Chondrocyte (in vitro differentiated cells): ENCODE data around the gene CST9L. TPM values are rescaled to one million over a fixed set of nuclear protein-coding genes. Genes with fewer than 3 reads are reported as not detected.

Experiments used
- DNase-seq: peaks from one replicate; pipeline ENCODE4 v3.0.0; 2021; ENCODE audit warnings: mixed read lengths, low spot score
- H3K27ac Mint-ChIP-seq: one replicate; pipeline ENCODE4 v1.8.0; 2021; ENCODE audit warnings: mild to moderate bottlenecking, moderate library complexity, mixed read lengths; ENCODE audit not compliant: unreplicated experiment
- H3K27me3 Mint-ChIP-seq: 2 replicates; pipeline ENCODE4 v1.8.0; 2021; ENCODE audit warnings: low read depth, mixed read lengths
- H3K36me3 Mint-ChIP-seq: 2 replicates; pipeline ENCODE4 v1.8.0; 2021; ENCODE audit warnings: low read depth, mixed read lengths
- H3K4me1 Mint-ChIP-seq: 2 replicates; pipeline ENCODE4 v1.8.0; 2021; ENCODE audit warnings: low read depth, mild to moderate bottlenecking, mixed read lengths
- H3K4me3 Mint-ChIP-seq: one replicate; pipeline ENCODE4 v1.8.0; 2021; ENCODE audit warnings: mild to moderate bottlenecking, moderate library complexity, mixed read lengths; ENCODE audit not compliant: unreplicated experiment
- H3K9me3 Mint-ChIP-seq: 2 replicates; pipeline ENCODE4 v1.8.0; 2021; ENCODE audit warnings: low read depth, mixed read lengths
- total RNA-seq: library from RNA; stranded (reverse); gene quantifications from 3 replicates; pipeline ENCODE4 v1.2.1, GENCODE V29; 2021
- TF ChIP-seq, protein P1 (sequence below): fragments of 200-600 bp; sonication (generic); IDR thresholded peaks from 2 replicates; pipeline ENCODE4 v1.5.0; 2021; ENCODE audit warnings: antibody characterized with exemption, mild to moderate bottlenecking, moderate library complexity

The CST9L gene
- total RNA-seq, 1 donor from 2014 or later: not detected

DNA sequence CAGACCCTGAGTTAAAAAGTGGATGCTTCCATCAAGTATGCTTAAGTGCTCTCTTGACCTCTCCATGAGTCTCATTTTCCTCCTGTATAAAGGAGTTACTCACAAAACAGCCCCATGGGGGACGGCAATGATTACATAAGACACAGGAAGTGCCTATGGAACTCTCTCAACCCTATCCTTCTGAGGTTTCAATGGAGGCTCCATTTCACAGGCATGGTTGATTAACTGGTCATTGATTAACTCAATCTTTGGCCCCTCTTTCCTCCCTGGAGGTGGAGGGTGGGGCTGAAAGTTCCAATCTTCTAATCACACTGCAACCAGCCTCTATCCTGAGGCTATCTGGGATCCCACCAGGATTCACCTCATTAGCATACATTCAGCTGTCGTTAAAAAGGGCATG, 48.1 kb downstream of the CST9L start:
- H3K4me3 Mint-ChIP-seq: no peak overlapping the region
- H3K27me3 Mint-ChIP-seq: peaks cover 2% of the 10 kb centered on the region
- H3K9me3 Mint-ChIP-seq: no peaks in the 10 kb centered on the region
- DNase-seq: no peak
- H3K36me3 Mint-ChIP-seq: no peaks in the 10 kb centered on the region
- TF ChIP-seq, protein P1, sequence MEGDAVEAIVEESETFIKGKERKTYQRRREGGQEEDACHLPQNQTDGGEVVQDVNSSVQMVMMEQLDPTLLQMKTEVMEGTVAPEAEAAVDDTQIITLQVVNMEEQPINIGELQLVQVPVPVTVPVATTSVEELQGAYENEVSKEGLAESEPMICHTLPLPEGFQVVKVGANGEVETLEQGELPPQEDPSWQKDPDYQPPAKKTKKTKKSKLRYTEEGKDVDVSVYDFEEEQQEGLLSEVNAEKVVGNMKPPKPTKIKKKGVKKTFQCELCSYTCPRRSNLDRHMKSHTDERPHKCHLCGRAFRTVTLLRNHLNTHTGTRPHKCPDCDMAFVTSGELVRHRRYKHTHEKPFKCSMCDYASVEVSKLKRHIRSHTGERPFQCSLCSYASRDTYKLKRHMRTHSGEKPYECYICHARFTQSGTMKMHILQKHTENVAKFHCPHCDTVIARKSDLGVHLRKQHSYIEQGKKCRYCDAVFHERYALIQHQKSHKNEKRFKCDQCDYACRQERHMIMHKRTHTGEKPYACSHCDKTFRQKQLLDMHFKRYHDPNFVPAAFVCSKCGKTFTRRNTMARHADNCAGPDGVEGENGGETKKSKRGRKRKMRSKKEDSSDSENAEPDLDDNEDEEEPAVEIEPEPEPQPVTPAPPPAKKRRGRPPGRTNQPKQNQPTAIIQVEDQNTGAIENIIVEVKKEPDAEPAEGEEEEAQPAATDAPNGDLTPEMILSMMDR: no peak
- peaks cover 3% of the 10 kb centered on the region for H3K4me1 Mint-ChIP-seq
- H3K27ac Mint-ChIP-seq: no peak overlapping the region

DNA sequence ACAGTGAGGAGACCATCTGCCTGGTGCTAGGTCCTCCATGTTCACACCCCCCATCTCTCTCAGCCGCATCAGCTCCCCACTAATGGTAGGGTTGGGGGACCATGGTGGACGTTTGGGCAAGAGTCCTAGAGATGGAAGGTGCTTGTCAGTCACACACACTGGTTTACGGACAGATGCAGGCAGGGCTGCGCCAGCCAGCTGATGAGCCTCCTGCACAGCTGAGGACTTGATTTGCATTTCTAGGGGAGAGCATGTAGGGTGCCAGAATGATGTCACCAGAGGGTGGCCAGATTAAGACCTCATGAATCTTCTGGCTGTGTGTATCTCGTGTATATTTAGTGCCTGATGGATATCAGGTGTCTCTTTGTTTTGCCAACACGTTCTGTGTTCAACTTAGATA, 48.7 kb downstream of the CST9L start:
- H3K27ac Mint-ChIP-seq: no peak overlapping the region
- H3K9me3 Mint-ChIP-seq: no peaks in the 10 kb centered on the region
- H3K36me3 Mint-ChIP-seq: no peaks in the 10 kb centered on the region
- peaks cover 2% of the 10 kb centered on the region for H3K27me3 Mint-ChIP-seq
- no peak for DNase-seq
- TF ChIP-seq, protein P1: no peak
- no peak overlapping the region for H3K4me3 Mint-ChIP-seq
- peaks cover 7% of the 10 kb centered on the region for H3K4me1 Mint-ChIP-seq

DNA sequence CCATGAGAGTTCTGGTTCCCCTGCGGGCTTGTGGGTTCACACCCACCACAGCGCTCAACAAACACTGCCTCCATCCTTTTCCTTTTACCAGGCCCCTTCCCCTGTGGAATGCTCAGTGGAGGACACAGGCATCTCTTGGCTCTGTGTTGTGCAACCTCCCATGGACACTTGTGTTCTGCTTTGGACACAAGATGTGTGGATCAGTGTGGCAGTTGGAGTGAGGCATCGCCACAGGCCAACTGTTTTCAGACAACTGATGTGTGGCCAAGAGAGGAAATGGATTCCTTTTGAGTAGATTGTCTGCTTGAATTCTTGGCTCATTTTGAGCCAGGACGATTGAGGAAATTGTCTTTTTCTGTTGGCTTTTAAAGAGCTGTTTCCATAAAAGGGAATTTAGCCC, 50.6 kb downstream of the CST9L start:
- Mint-ChIP-seq H3K4me3 (no peak overlapping the region), H3K36me3 (no peaks in the 10 kb centered on the region), H3K27ac (no peak overlapping the region), H3K9me3 (no peaks in the 10 kb centered on the region), H3K27me3 (peaks cover 2% of the 10 kb centered on the region), H3K4me1 (peaks cover 7% of the 10 kb centered on the region)
- DNase-seq: no peak
- TF ChIP-seq, protein P1: no peak

DNA sequence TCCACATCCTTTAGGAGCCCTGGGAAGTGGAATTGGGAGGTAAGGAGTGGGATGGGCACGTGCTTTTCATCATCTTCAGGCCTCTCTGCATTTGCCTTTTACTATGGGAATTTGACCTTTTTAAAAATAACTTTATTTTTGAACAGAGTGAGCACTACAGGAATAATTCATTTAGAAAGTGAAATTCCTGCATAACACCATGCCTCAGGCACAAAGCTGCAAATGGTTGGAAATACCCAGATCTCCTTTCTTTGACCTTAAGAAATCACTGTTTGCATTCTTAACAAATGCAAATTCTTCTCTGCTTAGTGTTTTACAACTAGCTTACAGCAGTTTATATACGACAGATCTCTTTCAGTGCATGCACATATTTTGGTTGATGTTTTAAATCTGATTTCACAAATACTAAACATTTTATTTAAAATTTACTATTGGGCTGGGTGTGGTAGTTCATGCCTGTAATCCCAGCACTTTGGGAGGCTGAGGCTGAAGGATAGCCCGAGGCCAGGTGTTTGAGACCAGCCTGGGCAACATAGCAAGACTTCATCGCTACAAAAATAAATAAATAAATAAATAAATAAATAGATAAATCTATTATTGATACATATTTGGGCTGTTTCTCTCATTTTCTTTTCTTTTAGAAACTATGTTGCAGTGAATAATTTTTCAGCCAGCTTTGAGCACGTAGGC, 52.9 kb downstream of the CST9L start:
- Mint-ChIP-seq H3K4me3 (no peak overlapping the region), H3K4me1 (peaks cover 7% of the 10 kb centered on the region), H3K27me3 (peaks cover 10% of the 10 kb centered on the region), H3K36me3 (no peaks in the 10 kb centered on the region), H3K9me3 (no peaks in the 10 kb centered on the region), H3K27ac (peak overlapping the region; percentile 71)
- no peak for DNase-seq
- TF ChIP-seq, protein P1: no peak

DNA sequence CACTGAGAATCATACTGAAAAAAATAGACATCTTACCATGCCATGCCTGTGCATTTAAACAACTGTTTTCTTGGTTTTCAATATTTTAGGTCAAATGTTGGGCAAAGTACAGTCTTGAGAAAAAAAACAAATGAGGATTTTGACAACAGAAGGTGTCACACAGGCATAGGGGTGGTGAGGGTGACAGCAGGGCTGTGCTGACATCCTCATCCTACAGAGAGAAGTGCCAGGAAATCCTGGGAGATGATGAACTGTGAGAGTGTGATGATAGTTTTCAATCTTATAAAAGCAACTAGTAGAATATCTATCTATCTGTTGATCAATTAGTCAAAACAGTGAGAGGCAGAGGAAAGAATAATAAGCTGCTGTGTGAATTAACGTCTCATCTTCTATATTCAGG, 53.4 kb downstream of the CST9L start:
- H3K36me3 Mint-ChIP-seq: no peaks in the 10 kb centered on the region
- H3K4me3 Mint-ChIP-seq: no peak overlapping the region
- peak overlapping the region; percentile 71 for H3K27ac Mint-ChIP-seq
- H3K9me3 Mint-ChIP-seq: no peaks in the 10 kb centered on the region
- TF ChIP-seq, protein P1: no peak
- peaks cover 7% of the 10 kb centered on the region for H3K4me1 Mint-ChIP-seq
- no peak for DNase-seq
- peaks cover 10% of the 10 kb centered on the region for H3K27me3 Mint-ChIP-seq

Other genes with a start within 250 kb of the CST9L start
- gene NXT1, start 217.7 kb downstream of the CST9L start, total RNA-seq: 16.9 to 18.2 TPM (median 18.1 TPM) in 3 replicates
- 10.7 to 14.6 TPM (median 11.4 TPM) in 3 replicates for gene GZF1, start 206.3 kb downstream of the CST9L start, total RNA-seq
- 7.5 to 10.6 TPM (median 8.1 TPM) in 3 replicates for gene NAPB, start 147.0 kb downstream of the CST9L start, total RNA-seq
- gene CSTL1, start 128.8 kb downstream of the CST9L start, total RNA-seq: not detected in 3 replicates
- gene CST11, start 115.6 kb downstream of the CST9L start, total RNA-seq: not detected in 3 replicates
- gene CST8, start 77.4 kb downstream of the CST9L start, total RNA-seq: not detected in 3 replicates
- gene CST9, start 37.4 kb upstream of the CST9L start, total RNA-seq: not detected in 3 replicates
- 452 to 487 TPM (median 481 TPM) in 3 replicates for gene CST3, start 69.5 kb upstream of the CST9L start, total RNA-seq
- not detected in 3 replicates for gene CST4, start 120.6 kb upstream of the CST9L start, total RNA-seq
- gene CST1, start 182.5 kb upstream of the CST9L start, total RNA-seq: not detected in 3 replicates